ENCODE data around the gene RFC4. TPM values are rescaled to one million over a fixed set of nuclear protein-coding genes. Genes with fewer than 3 reads are reported as not detected.

Gene RFC4, protein sequence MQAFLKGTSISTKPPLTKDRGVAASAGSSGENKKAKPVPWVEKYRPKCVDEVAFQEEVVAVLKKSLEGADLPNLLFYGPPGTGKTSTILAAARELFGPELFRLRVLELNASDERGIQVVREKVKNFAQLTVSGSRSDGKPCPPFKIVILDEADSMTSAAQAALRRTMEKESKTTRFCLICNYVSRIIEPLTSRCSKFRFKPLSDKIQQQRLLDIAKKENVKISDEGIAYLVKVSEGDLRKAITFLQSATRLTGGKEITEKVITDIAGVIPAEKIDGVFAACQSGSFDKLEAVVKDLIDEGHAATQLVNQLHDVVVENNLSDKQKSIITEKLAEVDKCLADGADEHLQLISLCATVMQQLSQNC
- total RNA-seq: 42.6 and 49.2 TPM in 2 replicates

DNA sequence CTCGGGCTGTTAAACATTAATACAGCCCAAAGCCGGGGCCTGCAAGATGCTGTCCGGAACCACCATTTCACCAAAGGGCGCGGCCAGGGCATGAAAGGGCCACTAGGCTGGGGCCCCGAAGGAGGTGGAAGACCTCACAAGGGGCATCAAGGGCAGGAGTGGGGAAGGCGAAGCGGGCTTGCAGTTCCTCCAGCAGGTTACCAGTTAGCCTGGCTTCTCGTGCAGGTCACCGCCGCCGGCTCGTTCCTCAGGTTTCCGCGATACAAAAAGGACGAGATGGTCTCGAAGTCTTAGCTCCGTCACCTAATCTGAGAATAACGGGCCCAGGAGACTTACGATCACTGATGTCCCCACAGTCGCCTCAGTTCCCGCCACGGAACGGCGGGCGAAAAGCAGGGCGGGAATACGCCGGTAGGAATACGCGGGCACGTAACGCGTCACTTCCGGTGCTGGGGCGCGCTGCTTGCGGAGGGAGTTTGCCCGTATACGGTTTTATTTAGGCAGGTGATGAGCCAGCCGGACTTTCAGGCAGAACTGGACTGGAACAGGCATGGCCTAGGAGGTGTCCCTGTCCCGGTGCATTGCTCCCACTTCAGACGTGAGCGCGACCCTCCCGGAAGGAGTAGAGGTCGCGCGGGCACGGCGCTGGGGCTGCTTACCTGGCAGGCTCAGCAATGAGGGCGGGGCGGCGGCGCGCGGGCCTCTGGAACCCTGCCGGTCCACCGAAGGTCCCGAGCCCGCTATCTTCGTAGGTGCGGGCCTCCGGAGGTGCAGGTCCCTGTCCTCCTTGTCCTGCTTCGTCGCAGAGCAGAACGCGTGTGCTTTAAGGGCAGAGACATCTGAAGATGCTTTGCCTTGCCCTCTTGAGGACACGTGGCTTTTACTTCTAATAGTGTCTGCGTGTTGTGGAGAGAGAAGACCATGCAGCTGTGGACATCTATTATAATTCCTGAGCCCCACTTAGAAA, at the start of gene RFC4:
Gene RFC4 (minus strand): TSS at position 394 of the 967 bp plus-strand sequence. CDS start 1,769 bp downstream, outside the sequence.

DNA sequence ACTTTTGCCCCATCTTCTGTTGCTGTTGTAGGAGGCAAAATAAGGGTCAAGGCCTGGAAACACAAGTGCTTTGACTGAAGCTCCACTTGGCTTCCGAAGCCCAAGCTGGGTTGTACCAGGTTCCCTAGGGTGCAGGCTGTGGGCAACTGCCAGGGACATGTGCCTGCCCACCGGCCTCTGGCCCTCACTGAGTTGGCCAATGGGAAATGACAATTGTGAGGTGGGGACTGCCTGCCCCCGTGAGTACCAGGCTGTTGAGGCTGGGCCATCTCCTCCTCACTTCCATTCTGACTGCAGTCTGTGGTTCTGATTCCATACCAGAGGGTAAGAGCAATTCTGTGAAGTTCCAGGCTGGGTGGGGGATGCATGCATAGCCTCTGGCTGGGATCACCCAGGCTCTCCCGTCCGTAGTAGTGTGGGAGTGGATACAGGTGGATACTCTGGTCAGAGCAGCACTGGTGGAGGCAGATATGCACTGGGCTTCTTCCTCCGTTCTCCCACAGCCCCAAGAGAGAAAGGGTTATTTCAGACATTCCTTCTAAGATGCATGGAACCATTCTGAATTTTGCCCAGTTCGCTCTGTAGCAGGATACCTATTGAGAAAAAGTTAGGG, 36.2 kb upstream of the RFC4 start, which contains the start of gene ADIPOQ:
Gene ADIPOQ (plus strand): TSS at position 285 of the 613 bp plus-strand sequence. CDS start 10,349 bp downstream, outside the sequence.

DNA sequence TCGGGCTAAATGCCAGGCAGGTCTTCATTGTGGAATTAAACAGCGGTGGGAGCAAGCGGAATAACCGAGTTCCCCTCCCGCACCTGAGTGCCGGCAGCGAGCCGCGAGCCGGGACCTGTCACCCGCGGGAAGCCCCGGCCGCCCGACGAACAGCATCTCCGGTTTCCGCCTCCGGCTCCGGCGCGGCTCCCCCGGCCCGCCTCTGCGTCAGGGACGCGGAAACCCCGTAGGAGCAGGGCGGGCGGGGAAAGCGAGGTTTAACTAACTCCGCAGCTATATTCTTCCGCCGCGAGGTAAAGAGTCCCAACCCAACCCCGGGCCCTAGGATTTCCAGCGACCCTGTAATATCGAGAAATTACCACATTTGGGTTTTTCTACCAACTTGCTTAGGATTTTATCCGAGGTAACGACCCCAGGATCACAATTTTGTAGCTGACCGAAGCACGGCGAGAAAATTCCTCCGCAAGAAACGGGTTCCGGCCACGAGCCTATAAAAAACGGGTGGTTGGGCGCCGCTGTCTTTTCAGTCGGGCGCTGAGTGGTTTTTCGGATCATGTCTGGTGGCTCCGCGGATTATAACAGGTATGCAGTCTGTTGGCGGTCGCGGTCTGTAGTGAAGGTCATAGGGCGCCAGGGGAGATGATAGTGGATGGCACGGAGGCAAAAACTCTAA, 23.1 kb downstream of the RFC4 start, which contains the start of gene EIF4A2:
Gene EIF4A2 (plus strand): TSS at position 520 of the 673 bp plus-strand sequence. CDS start 34 bp downstream, at position 554.

Other genes starting within 250 kb of the RFC4 start
- gene TBCCD1, start 239.1 kb downstream of the RFC4 start, total RNA-seq: 16.2 and 26.9 TPM in 2 replicates
- 76.6 and 82.2 TPM in 2 replicates for gene DNAJB11, start 235.8 kb downstream of the RFC4 start, total RNA-seq
- gene AHSG, start 193.4 kb downstream of the RFC4 start, total RNA-seq: not detected in 2 replicates
- not detected in 2 replicates for gene FETUB, start 166.1 kb downstream of the RFC4 start, total RNA-seq
- gene HRG, start 140.5 kb downstream of the RFC4 start, total RNA-seq: not detected in 2 replicates
- not detected in 2 replicates for gene KNG1, start 89.1 kb downstream of the RFC4 start, total RNA-seq
- 732 and 2,203 TPM in 2 replicates for gene EIF4A2, start 22.9 kb downstream of the RFC4 start, total RNA-seq
- not detected in 2 replicates for gene ADIPOQ, start 36.2 kb upstream of the RFC4 start, total RNA-seq
- 47.4 and 80.7 TPM in 2 replicates for gene ST6GAL1, start 124.0 kb upstream of the RFC4 start, total RNA-seq